ENCODE data around the gene MASP1.

GRCh38 chr3:187271582-187271981 is 20.0 kb downstream of the MASP1 start:
- TF ChIP-seq ZNF70 (CRISPR knock-in tag; IDR thresholded peaks at IDR 0.05): no peak
- no peak for TF ChIP-seq ARNTL (CRISPR knock-in tag; IDR thresholded peaks at IDR 0.05; ENCODE audit: borderline replicate concordance, low read depth)
- TF ChIP-seq, protein P1, sequence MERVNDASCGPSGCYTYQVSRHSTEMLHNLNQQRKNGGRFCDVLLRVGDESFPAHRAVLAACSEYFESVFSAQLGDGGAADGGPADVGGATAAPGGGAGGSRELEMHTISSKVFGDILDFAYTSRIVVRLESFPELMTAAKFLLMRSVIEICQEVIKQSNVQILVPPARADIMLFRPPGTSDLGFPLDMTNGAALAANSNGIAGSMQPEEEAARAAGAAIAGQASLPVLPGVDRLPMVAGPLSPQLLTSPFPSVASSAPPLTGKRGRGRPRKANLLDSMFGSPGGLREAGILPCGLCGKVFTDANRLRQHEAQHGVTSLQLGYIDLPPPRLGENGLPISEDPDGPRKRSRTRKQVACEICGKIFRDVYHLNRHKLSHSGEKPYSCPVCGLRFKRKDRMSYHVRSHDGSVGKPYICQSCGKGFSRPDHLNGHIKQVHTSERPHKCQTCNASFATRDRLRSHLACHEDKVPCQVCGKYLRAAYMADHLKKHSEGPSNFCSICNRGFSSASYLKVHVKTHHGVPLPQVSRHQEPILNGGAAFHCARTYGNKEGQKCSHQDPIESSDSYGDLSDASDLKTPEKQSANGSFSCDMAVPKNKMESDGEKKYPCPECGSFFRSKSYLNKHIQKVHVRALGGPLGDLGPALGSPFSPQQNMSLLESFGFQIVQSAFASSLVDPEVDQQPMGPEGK (CRISPR knock-in tag; IDR thresholded peaks at IDR 0.05; ENCODE audit: borderline replicate concordance): no peak
- TF ChIP-seq ZC3H10 (CRISPR knock-in tag; IDR thresholded peaks at IDR 0.05): no peak
- TF ChIP-seq ZFP30 (CRISPR knock-in tag; IDR thresholded peaks at IDR 0.05): no peak
- TF ChIP-seq, protein P2, sequence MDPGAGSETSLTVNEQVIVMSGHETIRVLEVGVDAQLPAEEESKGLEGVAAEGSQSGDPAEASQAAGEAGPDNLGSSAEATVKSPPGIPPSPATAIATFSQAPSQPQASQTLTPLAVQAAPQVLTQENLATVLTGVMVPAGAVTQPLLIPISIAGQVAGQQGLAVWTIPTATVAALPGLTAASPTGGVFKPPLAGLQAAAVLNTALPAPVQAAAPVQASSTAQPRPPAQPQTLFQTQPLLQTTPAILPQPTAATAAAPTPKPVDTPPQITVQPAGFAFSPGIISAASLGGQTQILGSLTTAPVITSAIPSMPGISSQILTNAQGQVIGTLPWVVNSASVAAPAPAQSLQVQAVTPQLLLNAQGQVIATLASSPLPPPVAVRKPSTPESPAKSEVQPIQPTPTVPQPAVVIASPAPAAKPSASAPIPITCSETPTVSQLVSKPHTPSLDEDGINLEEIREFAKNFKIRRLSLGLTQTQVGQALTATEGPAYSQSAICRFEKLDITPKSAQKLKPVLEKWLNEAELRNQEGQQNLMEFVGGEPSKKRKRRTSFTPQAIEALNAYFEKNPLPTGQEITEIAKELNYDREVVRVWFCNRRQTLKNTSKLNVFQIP (CRISPR knock-in tag; IDR thresholded peaks at IDR 0.05; ENCODE audit: borderline replicate concordance, low read depth): no peak
- no peak for TF ChIP-seq CSRNP3 (CRISPR knock-in tag; IDR thresholded peaks at IDR 0.05)
- no peak for TF ChIP-seq ZFP3 (CRISPR knock-in tag; IDR thresholded peaks at IDR 0.05)
- TF ChIP-seq ESRRG (CRISPR knock-in tag; IDR thresholded peaks at IDR 0.05): no peak
- TF ChIP-seq ZNF565 (CRISPR knock-in tag; conservative IDR thresholded peaks at IDR 0.05; ENCODE audit: low read depth): no peak
- TF ChIP-seq OSR1 (CRISPR knock-in tag; IDR thresholded peaks at IDR 0.05): no peak
- TF ChIP-seq, protein P3, sequence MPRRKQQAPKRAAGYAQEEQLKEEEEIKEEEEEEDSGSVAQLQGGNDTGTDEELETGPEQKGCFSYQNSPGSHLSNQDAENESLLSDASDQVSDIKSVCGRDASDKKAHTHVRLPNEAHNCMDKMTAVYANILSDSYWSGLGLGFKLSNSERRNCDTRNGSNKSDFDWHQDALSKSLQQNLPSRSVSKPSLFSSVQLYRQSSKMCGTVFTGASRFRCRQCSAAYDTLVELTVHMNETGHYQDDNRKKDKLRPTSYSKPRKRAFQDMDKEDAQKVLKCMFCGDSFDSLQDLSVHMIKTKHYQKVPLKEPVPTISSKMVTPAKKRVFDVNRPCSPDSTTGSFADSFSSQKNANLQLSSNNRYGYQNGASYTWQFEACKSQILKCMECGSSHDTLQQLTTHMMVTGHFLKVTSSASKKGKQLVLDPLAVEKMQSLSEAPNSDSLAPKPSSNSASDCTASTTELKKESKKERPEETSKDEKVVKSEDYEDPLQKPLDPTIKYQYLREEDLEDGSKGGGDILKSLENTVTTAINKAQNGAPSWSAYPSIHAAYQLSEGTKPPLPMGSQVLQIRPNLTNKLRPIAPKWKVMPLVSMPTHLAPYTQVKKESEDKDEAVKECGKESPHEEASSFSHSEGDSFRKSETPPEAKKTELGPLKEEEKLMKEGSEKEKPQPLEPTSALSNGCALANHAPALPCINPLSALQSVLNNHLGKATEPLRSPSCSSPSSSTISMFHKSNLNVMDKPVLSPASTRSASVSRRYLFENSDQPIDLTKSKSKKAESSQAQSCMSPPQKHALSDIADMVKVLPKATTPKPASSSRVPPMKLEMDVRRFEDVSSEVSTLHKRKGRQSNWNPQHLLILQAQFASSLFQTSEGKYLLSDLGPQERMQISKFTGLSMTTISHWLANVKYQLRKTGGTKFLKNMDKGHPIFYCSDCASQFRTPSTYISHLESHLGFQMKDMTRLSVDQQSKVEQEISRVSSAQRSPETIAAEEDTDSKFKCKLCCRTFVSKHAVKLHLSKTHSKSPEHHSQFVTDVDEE (CRISPR knock-in tag; IDR thresholded peaks at IDR 0.05): no peak
- no peak for TF ChIP-seq ISL1 (CRISPR knock-in tag; IDR thresholded peaks at IDR 0.05)

All from SK-N-SH treated with all-trans-retinoic acid at 6 μM for 48 hours (cell line).